ENCODE results near the gene PVR.
"Not testable (repeated sequence)": the region's sequence is repeated elsewhere in the genome, so short reads cannot be mapped to it uniquely, and the experiment has no call there.

PVR gene

GRCh38 chr19:44608391-44608821 lies 35.3 kb upstream of the PVR start:
- no peak for TF ChIP-seq JUND (IDR thresholded peaks at IDR 0.05; ENCODE audit: low read depth)
- peak in 1 of 2 experiments; percentile 30 for DNase-seq (ENCODE audit: low read depth in 1 of 2, low spot score in 1 of 2)
- in situ Hi-C loops (cut with HindIII; ENCODE audit: low pct_unique_long_range_greater_than_20kb, low sequenced_read_pairs): no loop called here

- DNase-seq (ENCODE audit: low read depth in 1 of 2, low spot score in 1 of 2): no peak
These were observed 34.5 kb upstream of the PVR start for GRCh38 chr19:44609219-44609618.

DNA sequence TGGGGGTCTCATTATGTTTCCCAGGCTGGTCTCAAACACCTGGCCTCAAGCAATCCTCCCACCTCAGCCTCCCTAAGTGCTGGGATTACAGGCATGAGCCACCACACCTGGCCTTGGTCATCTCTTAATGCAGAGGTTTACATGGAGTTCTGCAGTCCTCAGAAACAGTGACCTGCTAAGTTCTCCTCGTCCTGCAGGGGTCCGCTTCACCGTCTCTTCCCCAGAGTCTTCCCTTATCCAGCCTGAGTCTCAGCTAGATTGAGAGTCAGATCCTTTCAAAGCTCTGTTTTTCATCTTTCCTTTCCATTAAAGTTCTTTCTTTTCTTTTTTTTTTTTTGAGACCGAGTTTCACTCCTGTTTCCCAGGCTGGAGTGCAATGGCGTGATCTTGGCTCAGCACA lies 33.2 kb upstream of the PVR start:
- in situ Hi-C loops (cut with HindIII; ENCODE audit: low pct_unique_long_range_greater_than_20kb, low sequenced_read_pairs); DNase-seq (ENCODE audit: low read depth in 1 of 2, low spot score in 1 of 2): not testable (repeated sequence)

More at GRCh38 chr19:44609219-44609618, 34.5 kb upstream of the PVR start:
- no peak for TF ChIP-seq JUND (IDR thresholded peaks at IDR 0.05; ENCODE audit: low read depth)
- in situ Hi-C loops (cut with HindIII; ENCODE audit: low pct_unique_long_range_greater_than_20kb, low sequenced_read_pairs): no loop called here

DNA sequence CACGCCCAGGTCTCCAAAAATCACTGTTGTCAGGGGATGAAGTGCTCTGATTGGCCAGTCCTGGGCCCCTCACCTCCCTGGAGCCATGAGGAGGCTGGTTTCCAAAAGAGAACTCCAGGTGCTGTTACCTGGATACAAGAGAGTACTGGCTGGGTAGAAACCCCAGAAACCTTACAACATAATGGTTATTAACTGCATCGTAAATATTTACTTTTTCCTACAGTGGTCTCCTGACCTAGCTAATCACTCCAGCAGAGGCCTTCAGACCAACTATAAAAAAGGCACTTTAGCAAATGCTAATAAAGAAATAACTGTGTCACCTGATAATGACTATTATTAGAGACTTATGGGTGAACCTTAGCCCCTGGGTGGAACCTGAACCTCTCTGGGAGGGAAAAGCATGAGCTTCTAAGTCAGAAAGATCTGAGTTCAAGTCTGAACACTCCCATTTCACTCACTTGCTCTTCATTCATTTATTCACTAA lies 31.9 kb upstream of the PVR start:
- in situ Hi-C loops (cut with HindIII; ENCODE audit: low pct_unique_long_range_greater_than_20kb, low sequenced_read_pairs): no loop called here
- no peak for DNase-seq (ENCODE audit: low read depth in 1 of 2, low spot score in 1 of 2)
- no peak for TF ChIP-seq JUND (IDR thresholded peaks at IDR 0.05; ENCODE audit: low read depth)

- no peak for TF ChIP-seq JUND (IDR thresholded peaks at IDR 0.05; ENCODE audit: low read depth)
- no peak for DNase-seq (ENCODE audit: low read depth in 1 of 2, low spot score in 1 of 2)
- in situ Hi-C loops (cut with HindIII; ENCODE audit: low pct_unique_long_range_greater_than_20kb, low sequenced_read_pairs): no loop called here
These were observed 30.2 kb upstream of the PVR start, which contains the start of gene IGSF23 for GRCh38 chr19:44613295-44614178. IGSF23 (plus strand) TSS chr19:44613563; CDS start chr19:44613646, 83 bp downstream.

DNA sequence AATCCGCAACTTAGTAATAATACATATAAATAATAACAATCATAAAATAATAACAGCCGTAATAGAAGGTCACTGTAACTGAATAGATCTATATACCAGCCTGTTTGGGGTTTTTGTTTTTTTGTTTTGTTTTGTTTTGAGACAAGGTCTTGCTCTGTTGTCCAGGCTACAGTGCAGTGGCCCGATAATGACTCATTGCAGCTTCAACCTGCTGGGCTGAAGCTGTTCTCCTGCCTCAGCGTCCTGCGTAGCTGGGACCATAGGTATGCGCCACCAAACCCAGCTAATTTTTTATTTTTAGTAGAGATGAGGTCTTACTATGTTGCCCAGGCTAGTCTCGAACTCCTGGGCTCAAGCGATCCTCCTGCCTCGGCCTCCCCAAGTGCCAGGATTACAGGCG lies 29.4 kb upstream of the PVR start:
- in situ Hi-C loops (cut with HindIII; ENCODE audit: low pct_unique_long_range_greater_than_20kb, low sequenced_read_pairs): no loop called here
- DNase-seq (ENCODE audit: low read depth in 1 of 2, low spot score in 1 of 2): no peak
- no peak for TF ChIP-seq JUND (IDR thresholded peaks at IDR 0.05; ENCODE audit: low read depth)

GRCh38 chr19:44615863-44616247 lies 27.9 kb upstream of the PVR start:
- in situ Hi-C loops (cut with HindIII; ENCODE audit: low pct_unique_long_range_greater_than_20kb, low sequenced_read_pairs): no loop called here
- TF ChIP-seq JUND (IDR thresholded peaks at IDR 0.05; ENCODE audit: low read depth): no peak
- no peak for DNase-seq (ENCODE audit: low read depth in 1 of 2, low spot score in 1 of 2)

GRCh38 chr19:44617110-44617880 lies 26.4 kb upstream of the PVR start:
- DNase-seq (ENCODE audit: low read depth in 1 of 2, low spot score in 1 of 2): no peak
- in situ Hi-C loops (cut with HindIII; ENCODE audit: low pct_unique_long_range_greater_than_20kb, low sequenced_read_pairs): no loop called here
- TF ChIP-seq JUND (IDR thresholded peaks at IDR 0.05; ENCODE audit: low read depth): no peak

- in situ Hi-C loops (cut with HindIII; ENCODE audit: low pct_unique_long_range_greater_than_20kb, low sequenced_read_pairs): no loop called here
- DNase-seq (ENCODE audit: low read depth in 1 of 2, low spot score in 1 of 2): no peak
- no peak for TF ChIP-seq JUND (IDR thresholded peaks at IDR 0.05; ENCODE audit: low read depth)
These were observed 24.9 kb upstream of the PVR start for GRCh38 chr19:44618640-44619357.

DNA sequence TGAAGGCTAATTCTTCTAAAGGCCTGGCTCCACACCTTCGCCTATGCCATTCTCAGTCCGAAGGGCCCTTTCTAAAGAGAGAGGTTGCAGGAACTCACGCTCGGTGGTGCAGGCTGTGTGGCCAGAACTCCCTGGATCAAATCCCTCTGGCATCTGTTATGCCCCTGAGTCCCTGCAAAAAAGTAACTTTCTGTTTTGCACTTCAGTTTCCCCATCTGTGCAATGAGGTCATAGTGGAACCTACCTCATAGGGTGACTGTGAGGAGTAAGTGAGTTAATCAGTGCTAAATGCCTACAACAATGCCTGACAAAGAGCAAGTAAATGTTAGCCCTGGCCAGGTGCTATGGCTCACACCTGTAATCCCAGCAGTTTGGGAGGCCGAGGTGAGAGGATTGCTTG lies 23.0 kb upstream of the PVR start:
- no peak for DNase-seq (ENCODE audit: low read depth in 1 of 2, low spot score in 1 of 2)
- no peak for TF ChIP-seq JUND (IDR thresholded peaks at IDR 0.05; ENCODE audit: low read depth)
- in situ Hi-C loops (cut with HindIII; ENCODE audit: low pct_unique_long_range_greater_than_20kb, low sequenced_read_pairs): no loop called here

GRCh38 chr19:44621367-44621766 lies 22.3 kb upstream of the PVR start:
- in situ Hi-C loops (cut with HindIII; ENCODE audit: low pct_unique_long_range_greater_than_20kb, low sequenced_read_pairs): no loop called here
- DNase-seq (ENCODE audit: low read depth in 1 of 2, low spot score in 1 of 2): no peak
- no peak for TF ChIP-seq JUND (IDR thresholded peaks at IDR 0.05; ENCODE audit: low read depth)

- no peak for DNase-seq (ENCODE audit: low read depth in 1 of 2, low spot score in 1 of 2)
- no peak for TF ChIP-seq JUND (IDR thresholded peaks at IDR 0.05; ENCODE audit: low read depth)
- in situ Hi-C loops (cut with HindIII; ENCODE audit: low pct_unique_long_range_greater_than_20kb, low sequenced_read_pairs): no loop called here
These were observed 20.6 kb upstream of the PVR start for GRCh38 chr19:44623080-44623479.

Data from T47D (cell line).